ENCODE measurements around the gene PROZ.

Gene PROZ

DNA sequence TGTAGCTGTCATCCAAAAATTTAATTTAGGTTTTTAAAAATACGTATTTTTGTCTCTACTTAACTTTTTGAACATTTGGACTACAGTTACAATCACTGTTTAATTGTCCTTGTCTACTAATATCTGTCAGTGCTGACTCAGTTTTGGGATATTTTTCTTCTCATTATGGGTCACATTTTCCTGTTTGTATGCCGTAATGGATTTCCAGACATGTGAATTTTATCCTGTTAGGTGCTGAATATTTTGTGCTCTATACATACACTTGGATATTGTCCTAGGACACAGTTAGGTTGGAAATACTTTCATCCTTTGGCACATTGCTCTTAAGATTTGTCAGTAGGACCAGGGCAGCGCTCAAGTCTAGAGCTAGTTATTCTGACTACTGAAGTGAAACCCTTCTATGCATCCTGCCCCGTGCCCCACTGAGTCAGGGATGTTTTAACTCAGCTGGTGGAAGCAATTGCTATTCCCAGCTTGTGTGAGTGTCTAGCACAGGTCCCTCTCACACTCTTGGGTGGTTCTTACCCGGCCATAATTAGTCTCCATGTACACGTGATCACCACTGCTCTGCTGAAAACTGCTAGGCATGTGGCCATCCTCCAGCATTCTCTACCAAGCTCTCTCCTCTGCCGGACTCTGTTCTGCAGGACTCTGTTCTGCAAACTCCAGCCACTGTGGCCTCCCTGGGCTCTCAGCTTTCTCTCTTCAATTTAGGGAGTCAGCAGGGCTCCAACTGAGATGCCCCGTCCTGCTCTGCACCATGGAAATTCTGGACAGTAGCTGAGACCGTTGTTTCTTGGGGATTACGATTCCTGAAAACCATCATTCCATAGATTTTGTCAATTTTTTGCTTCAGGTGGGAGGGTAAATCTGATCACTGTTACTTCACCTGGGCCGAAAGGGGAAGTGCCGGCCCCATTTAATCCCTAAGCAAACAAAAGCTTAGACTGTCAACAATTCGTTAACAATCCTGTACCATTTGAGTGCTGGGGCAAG lies 11.1 kb downstream of the PROZ start:
- H3K4me3 ChIP-seq (ENCODE audit: low read depth, low read length): no peak overlapping the region
- no peak for DNase-seq (ENCODE audit: low read depth)

- H3K4me3 ChIP-seq (ENCODE audit: low read depth, low read length): no peak overlapping the region
- no peak for DNase-seq (ENCODE audit: low read depth)
Observed at GRCh38 chr13:113170511-113170910, 12.1 kb downstream of the PROZ start.

DNA sequence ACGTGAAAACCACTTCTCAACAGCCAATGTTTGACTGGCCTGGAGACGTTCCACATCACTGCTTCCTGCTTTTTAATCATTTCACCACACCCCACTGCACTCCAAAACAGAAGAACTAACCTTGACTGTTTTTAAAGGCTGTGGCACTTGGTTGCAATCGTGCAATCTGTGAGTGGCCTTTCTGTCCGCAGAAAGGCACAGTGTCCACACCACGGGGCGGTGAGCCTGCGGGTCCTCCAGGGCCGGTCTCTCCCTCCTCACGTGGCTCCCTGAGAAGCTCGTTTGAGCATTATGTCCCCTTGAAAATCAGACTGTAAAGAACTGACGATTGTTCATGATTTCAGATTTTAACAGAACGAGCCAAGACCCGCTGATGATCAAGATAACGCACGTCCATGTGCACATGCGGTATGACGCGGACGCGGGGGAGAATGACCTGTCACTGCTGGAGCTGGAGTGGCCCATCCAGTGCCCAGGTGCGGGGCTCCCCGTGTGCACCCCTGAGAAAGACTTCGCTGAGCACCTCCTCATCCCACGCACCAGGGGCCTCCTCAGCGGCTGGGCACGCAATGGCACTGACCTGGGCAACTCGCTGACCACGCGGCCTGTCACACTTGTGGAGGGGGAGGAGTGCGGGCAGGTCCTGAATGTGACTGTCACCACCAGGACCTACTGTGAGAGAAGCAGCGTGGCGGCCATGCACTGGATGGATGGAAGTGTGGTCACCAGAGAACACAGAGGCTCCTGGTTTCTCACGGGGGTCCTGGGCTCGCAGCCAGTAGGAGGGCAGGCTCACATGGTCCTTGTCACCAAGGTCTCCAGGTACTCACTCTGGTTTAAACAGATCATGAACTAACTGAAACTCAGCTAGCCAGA lies 13.0 kb downstream of the PROZ start:
- H3K4me3 ChIP-seq (ENCODE audit: low read depth, low read length): no peak overlapping the region
- DNase-seq (ENCODE audit: low read depth): no peak

GRCh38 chr13:113172419-113172926 lies 14.0 kb downstream of the PROZ start:
- no peak overlapping the region for H3K4me3 ChIP-seq (ENCODE audit: low read depth, low read length)
- no peak for DNase-seq (ENCODE audit: low read depth)

- DNase-seq (ENCODE audit: low read depth): no peak
Observed at GRCh38 chr13:113176280-113176679, 17.8 kb downstream of the PROZ start.

DNA sequence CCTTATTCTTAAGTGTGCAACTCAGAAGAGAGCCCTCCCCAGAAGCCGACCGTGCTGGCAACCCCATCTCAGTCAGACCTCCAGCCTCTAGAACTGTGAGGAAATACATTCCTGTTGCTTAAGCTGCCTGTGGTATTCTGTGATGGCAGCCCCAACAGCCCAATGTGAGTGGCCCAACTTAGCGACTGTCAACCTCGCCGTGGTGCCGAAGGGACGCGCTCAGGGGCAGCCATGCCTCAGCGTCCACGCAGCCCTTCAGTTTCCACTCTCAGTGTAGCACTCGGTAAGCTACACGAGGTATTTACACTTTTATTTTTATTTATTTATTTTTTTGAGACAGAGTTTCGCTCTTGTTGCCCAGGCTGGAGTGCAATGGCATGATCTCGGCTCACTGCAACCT lies 18.4 kb downstream of the PROZ start:
- DNase-seq (ENCODE audit: low read depth): no peak

More at GRCh38 chr13:113176280-113176679, 17.8 kb downstream of the PROZ start:
- H3K4me3 ChIP-seq (ENCODE audit: low read depth, low read length): no peak overlapping the region

GRCh38 chr13:113178070-113178895 lies 19.8 kb downstream of the PROZ start:
- peak; percentile 80 for DNase-seq (ENCODE audit: low read depth)
- no peak overlapping the region for H3K4me3 ChIP-seq (ENCODE audit: low read depth, low read length)

More for the DNA sequence above, 18.4 kb downstream of the PROZ start:
- no peak overlapping the region for H3K4me3 ChIP-seq (ENCODE audit: low read depth, low read length)

DNA sequence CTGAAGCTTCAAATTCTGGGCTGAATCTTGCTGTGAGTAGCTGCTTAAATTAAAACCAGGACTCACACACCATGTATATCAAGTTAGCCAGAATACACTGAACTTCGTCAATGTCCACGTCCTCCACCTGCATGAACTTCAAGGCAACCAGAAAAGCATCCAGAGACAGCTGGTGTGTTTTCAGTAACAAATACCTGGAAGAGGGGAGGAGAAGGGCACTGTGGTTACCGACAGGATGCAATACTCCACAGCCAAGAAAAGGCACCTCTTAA lies 20.4 kb downstream of the PROZ start:
- H3K4me3 ChIP-seq (ENCODE audit: low read depth, low read length): no peak overlapping the region
- DNase-seq (ENCODE audit: low read depth): no peak

GRCh38 chr13:113179374-113180230 lies 21.2 kb downstream of the PROZ start:
- no peak overlapping the region for H3K4me3 ChIP-seq (ENCODE audit: low read depth, low read length)
- DNase-seq (ENCODE audit: low read depth): no peak

- DNase-seq (ENCODE audit: low read depth): no peak
Observed at GRCh38 chr13:113182046-113182445, 23.6 kb downstream of the PROZ start.

DNA sequence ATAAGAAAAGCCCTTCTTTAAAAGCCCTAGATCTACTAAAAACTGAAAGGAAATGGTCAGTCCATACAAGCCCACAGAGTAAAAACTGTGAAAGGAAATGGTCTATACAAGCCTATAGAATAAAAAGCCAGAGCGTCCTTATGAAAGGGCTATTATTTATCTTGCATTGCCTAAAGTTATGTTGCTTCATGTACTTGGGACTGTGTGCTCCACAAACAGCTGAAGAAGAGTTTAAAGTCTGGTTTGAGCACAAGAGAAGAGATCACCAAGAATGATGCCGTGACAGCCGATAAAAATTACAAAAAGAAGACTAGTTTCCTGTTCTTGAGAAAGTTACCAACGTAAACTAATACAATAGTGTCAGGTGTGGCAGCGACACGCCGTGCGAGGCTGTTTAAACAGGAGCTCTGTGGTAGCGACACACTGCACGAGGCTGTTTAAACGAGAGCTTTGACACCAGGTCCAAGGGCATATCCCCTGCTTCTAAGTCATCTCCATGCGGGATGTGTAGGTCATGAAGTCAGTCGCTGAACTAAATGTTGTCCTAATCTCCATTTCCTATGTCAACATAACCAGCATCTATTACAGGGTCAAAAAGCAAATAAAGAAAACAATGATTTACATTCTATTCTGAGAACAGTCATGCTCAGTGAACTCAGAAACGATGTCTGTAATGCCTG lies 25.1 kb downstream of the PROZ start:
- no peak overlapping the region for H3K4me3 ChIP-seq (ENCODE audit: low read depth, low read length)
- no peak for DNase-seq (ENCODE audit: low read depth)

More at GRCh38 chr13:113182046-113182445, 23.6 kb downstream of the PROZ start:
- no peak overlapping the region for H3K4me3 ChIP-seq (ENCODE audit: low read depth, low read length)

GRCh38 chr13:113184568-113185440 lies 26.4 kb downstream of the PROZ start:
- H3K4me3 ChIP-seq (ENCODE audit: low read depth, low read length): no peak overlapping the region
- no peak for DNase-seq (ENCODE audit: low read depth)

GRCh38 chr13:113186061-113186900 lies 27.8 kb downstream of the PROZ start:
- DNase-seq (ENCODE audit: low read depth): no peak
- H3K4me3 ChIP-seq (ENCODE audit: low read depth, low read length): no peak overlapping the region

- H3K4me3 ChIP-seq (ENCODE audit: low read depth, low read length): peak overlapping the region; percentile 12
- peak; percentile 98 for DNase-seq (ENCODE audit: low read depth)
Observed at GRCh38 chr13:113187263-113187669, 28.8 kb downstream of the PROZ start.

GRCh38 chr13:113187883-113188665 lies 29.6 kb downstream of the PROZ start:
- no peak overlapping the region for H3K4me3 ChIP-seq (ENCODE audit: low read depth, low read length)
- no peak for DNase-seq (ENCODE audit: low read depth)
